NCI-H82 (cell line): ENCODE measurements around the gene SEMA3F.
A peak's percentile ranks its signal among the peaks of the same experiment; 100 is the strongest.
"Not testable (repeated sequence)": the region's sequence is repeated elsewhere in the genome, so short reads cannot be mapped to it uniquely, and the experiment has no call there.

Experiments
- DNase-seq: peaks from one replicate; lab custom pipeline; 2025; lab: John Stamatoyannopoulos, UW

The SEMA3F gene

GRCh38 chr3:50193746-50194127 is 38.6 kb downstream of the SEMA3F start:
- no peak for DNase-seq

- peak; percentile 80 for DNase-seq
These were observed 39.2 kb downstream of the SEMA3F start for GRCh38 chr3:50194128-50194902.

DNA sequence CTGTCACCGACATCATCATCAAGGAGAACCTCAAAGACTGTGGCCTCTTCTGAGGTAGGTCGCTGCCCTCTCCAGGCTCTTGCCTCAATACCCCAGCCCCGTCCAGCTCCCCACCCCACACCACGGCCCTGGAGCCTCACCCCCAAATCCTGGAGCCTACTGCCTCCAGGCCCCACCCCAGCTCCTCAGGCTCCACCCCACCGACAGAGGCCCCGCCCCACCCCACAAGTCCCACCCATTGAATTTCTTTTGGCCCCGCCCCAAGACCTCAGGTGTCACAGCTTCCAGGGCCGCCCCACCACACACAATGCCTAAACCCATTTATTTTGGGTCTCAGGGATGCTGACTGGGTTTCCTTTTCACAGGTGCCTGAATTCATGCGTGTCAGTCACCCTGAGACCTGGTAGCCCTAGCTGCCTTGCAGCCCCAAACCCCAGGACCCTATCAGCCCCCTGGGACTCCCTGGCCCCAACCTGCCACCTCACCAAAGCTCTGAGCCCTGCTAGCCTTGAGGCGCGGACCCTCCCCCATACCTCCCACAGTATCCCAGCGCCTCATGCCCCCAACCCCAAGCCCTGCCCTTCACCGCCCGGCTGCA is 39.9 kb downstream of the SEMA3F start:
- peak; percentile 44 for DNase-seq

- DNase-seq = no peak
These were observed 40.6 kb downstream of the SEMA3F start for GRCh38 chr3:50195501-50196252.

DNA sequence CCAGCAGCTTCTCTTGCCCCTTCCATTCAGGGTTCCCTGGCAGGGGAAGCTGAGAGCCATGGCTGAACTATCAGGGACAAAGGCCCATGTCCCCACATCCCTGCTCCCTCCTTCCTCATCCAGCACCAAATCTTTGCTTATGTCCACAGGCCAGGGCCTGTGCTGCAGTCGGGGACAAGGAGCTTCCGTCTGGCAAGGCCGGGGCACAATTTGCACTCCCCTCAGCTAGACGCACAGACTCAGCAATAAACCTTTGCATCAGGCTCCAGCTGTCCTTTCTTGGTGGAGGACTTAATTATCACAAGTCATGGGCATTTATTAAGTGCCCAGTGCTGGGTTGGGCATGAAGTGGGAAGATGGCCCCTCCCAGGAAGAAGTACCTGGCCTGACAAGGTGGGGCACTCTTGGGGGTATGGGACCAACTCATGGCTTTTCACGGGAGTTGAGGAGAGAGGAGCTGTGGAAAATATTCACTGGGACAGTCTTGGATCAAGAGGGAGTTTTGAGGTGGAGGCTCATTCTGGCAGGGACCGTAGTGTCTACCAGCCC is 41.2 kb downstream of the SEMA3F start:
- DNase-seq = no peak

GRCh38 chr3:50201573-50202315 is 46.6 kb downstream of the SEMA3F start:
- DNase-seq = peak; percentile 33

- DNase-seq = no peak
These were observed 47.4 kb downstream of the SEMA3F start for GRCh38 chr3:50202353-50203112.

DNA sequence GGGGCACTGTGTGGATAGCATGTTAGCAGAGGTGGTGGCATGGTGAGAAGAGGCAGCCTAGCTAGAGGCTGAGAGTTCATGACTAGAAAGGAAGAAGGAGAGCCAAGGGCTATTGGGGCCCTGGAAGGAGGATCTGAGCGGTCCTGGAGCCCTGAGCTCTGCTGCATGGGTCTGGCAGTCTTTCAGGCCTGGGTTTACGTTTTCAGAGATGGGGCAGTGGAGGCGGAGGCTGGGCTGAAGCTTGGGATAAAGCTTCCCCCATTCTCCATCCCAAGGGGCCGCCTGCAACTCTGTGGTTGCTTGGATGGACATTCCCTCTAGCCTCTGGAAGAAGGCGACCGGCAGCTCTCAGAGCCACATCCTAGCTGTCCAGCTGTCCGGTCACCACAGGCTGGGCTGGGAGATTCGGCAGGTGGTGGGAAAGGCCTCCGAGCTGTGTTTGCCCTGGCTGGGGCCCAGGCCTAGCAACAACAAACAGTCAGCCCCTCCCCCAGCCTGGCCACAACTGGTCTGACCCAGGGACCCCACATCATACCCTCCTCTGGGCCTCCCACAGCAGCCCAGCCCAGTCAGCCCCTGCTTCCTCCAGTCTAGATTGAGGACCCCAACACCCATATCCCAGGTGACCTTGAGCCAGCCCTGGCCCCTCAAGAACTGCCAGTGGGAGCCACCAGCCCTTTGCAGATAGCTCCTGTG is 48.1 kb downstream of the SEMA3F start:
- no peak for DNase-seq

DNA sequence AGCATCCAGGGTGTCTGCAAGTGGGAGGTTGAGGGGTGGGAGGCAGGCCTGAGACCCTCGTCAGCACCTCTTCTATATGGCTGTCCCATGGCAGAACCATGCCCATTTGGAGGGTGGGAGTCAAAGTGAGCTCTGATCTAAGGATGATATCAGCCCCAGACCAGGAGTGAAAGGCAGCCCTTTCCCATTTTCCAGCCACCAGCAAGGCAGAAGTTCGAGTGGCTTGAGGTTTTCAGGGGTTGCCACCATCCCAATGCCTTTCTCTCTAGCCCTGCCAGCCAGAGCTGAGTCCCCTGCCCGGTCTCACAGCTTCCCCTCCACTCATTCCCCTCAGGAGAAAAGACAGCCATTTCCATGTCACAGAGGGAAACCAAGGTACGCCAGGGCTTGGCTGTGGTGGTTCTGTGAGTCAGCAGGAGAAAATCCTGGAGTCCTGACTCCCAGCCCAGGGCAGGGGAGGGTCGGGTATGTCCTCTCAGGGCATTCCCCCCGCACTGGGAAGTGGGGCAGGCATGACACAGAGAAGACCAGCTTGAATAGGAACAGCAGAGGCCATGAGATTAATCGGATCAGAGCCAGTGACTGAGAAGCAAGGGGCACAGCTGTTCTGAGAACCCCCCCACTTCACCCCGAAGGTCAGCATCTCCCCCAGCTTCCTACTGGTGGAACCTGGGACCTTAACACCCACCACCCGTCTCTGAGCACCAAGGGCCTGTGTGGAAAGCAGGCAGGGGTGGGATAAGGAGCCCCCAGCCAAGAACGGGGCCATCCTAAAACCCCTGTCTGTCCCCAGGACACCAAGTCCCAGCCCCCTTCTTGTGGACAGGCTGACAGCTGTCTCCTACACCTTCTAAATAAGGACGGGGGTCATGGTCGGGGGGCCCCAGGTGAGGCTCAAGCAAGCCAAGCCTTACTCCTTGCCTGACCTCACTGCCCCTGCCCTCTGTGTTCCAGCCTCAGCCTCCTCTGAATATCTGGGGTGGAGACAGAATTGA is 49.0 kb downstream of the SEMA3F start:
- DNase-seq = peak; percentile 79

GRCh38 chr3:50204804-50205412 is 49.8 kb downstream of the SEMA3F start, which contains the start of gene SLC38A3:
Gene SLC38A3, plus strand, starts transcription at chr3:50205271. Its CDS starts 8,929 bp downstream, at chr3:50214200.
- peak; percentile 70 for DNase-seq

DNA sequence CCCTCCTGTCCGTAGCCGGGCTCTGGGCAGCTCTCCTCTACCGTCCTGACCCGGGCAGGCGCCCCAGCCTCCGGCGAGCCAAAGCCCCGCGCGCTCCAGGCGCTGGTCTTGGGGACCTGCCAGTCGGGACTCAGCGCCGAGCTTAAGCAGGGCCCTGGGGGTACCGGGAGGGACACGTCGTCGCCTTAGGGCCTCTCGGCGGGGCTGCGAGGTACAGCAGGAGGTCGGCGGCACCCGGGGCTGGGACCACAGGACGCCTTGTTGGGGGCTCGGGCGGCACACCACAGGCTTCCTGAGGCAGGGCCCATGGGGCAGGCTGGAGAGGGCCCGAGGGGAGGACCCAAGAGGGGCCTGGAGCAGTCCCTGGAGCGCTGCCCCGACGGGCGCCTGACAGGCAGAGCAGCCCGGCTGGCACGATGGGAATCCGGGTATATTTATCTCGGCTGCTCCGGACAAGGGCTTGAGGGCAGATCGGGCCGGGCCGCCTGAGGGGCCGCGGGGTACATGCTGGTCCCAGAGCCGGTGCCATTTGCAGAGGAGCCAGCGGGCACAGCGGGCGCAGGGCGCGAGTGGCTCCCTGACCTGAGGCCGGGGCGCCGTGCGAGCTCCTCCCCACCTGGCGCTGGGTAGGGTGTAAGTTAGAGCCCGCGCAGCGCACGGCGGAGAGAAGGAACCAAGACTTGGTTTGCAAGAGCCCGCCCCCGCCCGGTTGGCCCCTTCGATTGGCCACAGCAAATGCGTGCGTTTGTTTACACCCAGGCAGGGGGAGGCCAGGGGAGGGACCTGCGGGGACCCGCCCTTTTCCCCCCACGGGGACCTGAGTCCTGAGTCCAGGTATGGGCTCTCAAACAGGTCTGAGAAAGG is 50.5 kb downstream of the SEMA3F start:
- DNase-seq = peak; percentile 76

GRCh38 chr3:50207359-50208042 is 52.4 kb downstream of the SEMA3F start:
- no peak for DNase-seq

DNA sequence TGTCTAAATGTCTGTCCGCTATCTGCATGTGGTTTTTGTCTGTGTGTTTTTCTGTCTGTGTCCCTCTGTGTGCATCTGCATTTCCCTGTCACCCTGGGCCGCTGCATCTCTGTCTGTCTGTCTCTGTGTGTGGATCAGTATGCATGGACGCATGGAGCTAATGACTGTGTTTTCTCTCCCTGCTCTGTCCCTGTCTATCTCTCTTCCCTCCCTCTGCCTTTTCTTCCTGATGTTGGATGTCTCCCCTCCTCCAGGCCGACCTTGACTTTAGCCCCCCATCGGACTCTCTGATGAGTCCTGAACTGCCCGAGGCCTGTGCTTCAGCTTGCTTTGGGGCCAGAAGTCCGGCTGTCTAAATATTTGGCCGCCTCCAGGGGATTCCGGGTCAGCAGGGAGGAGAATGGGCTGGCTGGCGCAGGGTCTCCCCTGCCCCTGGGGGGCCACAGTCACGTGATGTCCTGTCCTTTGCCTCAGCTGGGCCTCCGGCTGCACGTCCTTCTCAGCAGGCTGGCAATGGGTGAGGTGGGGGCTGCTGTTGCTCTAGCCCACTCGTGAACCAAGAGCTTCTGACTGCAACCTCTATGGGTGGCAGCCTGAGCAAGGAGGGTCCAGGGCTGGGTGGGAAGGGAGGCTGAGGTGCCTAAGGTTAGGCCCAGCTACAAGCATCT is 53.7 kb downstream of the SEMA3F start:
- no peak for DNase-seq

DNA sequence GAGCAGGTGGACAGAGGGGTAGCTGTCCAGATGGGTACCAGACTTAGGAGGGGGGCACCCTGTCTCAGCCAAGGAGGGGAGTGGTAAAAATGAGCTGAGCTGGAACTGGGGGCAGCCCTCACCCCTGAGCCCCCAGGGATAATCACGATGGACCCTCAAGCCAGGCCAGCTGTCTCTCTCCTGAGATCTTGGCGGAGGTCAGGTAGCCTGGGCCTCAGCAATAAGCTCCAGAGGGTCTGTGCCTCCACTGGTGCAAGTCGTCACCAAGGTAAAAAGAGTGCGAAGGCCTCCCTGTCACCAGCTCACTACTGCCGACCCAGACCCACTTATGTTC is 55.0 kb downstream of the SEMA3F start:
- no peak for DNase-seq

DNA sequence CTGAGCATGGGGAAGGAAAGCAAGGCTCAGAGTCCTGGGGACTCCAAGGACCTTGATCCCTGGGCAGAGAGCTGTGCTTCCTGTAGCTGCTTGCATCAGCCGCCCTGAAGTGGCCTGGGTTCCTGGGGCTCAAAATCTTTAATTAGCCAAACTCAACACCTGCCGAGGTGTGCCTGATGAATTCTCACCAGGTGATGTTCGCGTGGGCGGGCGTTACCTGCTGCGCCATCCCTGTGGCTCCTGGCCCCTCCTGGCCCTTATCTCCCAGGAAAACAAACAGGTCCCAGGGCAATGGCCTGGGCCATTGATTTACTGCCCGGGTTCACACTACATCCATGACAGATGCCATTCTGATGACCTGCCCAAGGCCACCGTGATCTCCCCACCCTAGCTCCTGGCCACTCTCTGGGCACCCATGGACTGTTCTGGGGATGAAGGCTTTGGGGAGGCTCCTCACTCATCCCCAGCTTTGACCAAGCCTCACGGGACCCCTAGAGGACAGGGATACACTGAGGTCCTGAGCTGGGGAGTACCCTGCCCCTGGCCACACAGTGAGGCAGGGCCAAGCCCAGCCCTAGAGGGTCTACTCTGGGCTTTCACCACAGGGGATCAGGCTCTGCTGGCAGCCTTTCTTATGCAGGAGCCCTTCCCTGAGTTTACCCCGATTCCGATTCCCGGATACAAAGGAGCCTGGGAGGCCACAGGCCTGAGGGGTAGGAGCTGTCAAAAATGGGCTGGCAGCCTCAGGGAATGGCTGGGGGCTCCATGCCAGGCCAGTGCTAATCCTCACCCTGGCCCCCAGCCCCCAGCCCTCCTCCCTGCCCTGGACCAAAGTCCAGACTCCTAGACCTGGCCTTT is 55.6 kb downstream of the SEMA3F start:
- no peak for DNase-seq

- not testable (repeated sequence) for DNase-seq
These were observed 56.2 kb downstream of the SEMA3F start for GRCh38 chr3:50211368-50211717.
